Gastrocnemius medialis (tissue), 4 donors: ENCODE measurements around the gene AMIGO3.

ENCODE experiments used
- CTCF ChIP-seq, 5 experiments: fragments of 450-650 bp in 3 of 5; fragments of 200-600 bp in 2 of 5; sonication (generic) in 2 of 5; IDR thresholded peaks in 4 of 5; conservative IDR thresholded peaks in 1 of 5; 1 replicate in 4 of 5; 2 replicates in 1 of 5; pipeline ENCODE4 v1.5.1; 2016 to 2019; ENCODE audit warnings: antibody characterized with exemption in 5 of 5, mild to moderate bottlenecking in 3 of 5, moderate library complexity in 3 of 5
- POLR2A ChIP-seq, 2 donors: fragments of 450-650 bp; IDR thresholded peaks; one replicate each; pipeline ENCODE4 v1.6.1; 2017; ENCODE audit warnings: antibody characterized with exemption in 2 of 2, mild to moderate bottlenecking in 2 of 2, moderate library complexity in 2 of 2

- TF ChIP-seq CTCF (IDR thresholded peaks at IDR 0.05 in 4 of 5, conservative IDR thresholded peaks at IDR 0.05 in 1 of 5) = no peak
- TF ChIP-seq POLR2A (IDR thresholded peaks at IDR 0.05) = no peak
Measured at GRCh38 chr3:49751501-49751900, 32.0 kb upstream of the AMIGO3 start.
